Measurements from ENCODE around the gene CCDC149. TPM values are rescaled to one million over a fixed set of nuclear protein-coding genes. Genes with fewer than 3 reads are reported as not detected.

Gene CCDC149
- total RNA-seq, 1 experiment from 2014 or later, result 8.9 TPM

- Mint-ChIP-seq H3K4me3 (ENCODE audit: low read depth, unreplicated experiment) (no peak overlapping the region), H3K9me3 (ENCODE audit: low read depth, unreplicated experiment) (no peaks in the 10 kb centered on the region), H3K4me1 (ENCODE audit: low read depth, unreplicated experiment) (peaks cover 20% of the 10 kb centered on the region), H3K36me3 (ENCODE audit: insufficient read depth, unreplicated experiment) (no peaks in the 10 kb centered on the region), H3K27ac (ENCODE audit: unreplicated experiment) (peak overlapping the region; percentile 42), H3K27me3 (ENCODE audit: unreplicated experiment) (no peaks in the 10 kb centered on the region)
- no TSS peak for BruUV-seq (replicated peaks)
- TF ChIP-seq, protein P1, sequence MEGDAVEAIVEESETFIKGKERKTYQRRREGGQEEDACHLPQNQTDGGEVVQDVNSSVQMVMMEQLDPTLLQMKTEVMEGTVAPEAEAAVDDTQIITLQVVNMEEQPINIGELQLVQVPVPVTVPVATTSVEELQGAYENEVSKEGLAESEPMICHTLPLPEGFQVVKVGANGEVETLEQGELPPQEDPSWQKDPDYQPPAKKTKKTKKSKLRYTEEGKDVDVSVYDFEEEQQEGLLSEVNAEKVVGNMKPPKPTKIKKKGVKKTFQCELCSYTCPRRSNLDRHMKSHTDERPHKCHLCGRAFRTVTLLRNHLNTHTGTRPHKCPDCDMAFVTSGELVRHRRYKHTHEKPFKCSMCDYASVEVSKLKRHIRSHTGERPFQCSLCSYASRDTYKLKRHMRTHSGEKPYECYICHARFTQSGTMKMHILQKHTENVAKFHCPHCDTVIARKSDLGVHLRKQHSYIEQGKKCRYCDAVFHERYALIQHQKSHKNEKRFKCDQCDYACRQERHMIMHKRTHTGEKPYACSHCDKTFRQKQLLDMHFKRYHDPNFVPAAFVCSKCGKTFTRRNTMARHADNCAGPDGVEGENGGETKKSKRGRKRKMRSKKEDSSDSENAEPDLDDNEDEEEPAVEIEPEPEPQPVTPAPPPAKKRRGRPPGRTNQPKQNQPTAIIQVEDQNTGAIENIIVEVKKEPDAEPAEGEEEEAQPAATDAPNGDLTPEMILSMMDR (IDR thresholded peaks at IDR 0.05; ENCODE audit: unreplicated experiment), result no peak
- DNase-seq, result no peak
- intact Hi-C loops (cut with micrococcal nuclease; ENCODE audit: unreplicated experiment), result no loop called here
- CTCF ChIA-PET, result interaction anchor here (0.6 to 1.0 kb wide), 2 partner anchors 9 to 69 kb away, joined by 3 read pairs; no protein-coding TSS in a partner anchor
Measured at GRCh38 chr4:24764345-24764744, 148.5 kb downstream of the CCDC149 start.

DNA sequence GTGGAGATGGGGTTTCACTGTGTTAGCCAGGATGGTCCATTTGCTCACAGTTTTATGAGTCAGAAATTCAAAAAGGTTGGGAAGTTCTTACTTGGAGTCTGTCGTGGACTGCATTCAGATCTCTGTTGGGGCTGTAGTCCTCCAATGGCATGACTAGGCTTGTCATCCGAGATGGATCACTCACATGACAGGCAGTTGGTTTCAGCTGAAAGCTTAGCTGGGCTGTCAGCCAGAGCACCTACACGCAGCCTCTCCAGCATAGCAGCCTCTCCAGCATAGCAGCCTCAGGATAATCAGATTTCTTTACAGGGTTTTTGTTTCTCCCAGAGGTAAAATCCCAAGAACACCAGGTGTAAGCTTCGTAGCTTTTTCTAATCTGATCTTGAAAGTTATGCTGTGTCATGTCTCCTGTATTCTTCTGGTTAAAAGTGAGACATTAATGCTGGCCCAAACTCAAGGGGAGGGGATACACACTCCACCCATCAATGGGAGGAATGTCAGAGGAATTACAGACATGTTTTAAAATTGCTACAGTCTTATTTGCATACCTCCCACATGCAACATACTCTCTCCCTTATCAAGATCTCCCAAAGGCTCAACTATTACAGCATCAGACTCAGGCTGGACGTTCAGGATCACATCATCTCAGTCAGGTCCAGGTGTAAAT is 149.1 kb downstream of the CCDC149 start:
- Mint-ChIP-seq H3K36me3 (ENCODE audit: insufficient read depth, unreplicated experiment) (no peaks in the 10 kb centered on the region), H3K4me3 (ENCODE audit: low read depth, unreplicated experiment) (no peak overlapping the region), H3K4me1 (ENCODE audit: low read depth, unreplicated experiment) (peaks cover 20% of the 10 kb centered on the region), H3K9me3 (ENCODE audit: low read depth, unreplicated experiment) (no peaks in the 10 kb centered on the region), H3K27ac (ENCODE audit: unreplicated experiment) (peak overlapping the region; percentile 42), H3K27me3 (ENCODE audit: unreplicated experiment) (no peaks in the 10 kb centered on the region)
- CTCF ChIA-PET, result interaction anchor here (0.6 to 1.0 kb wide), 2 partner anchors 9 to 48 kb away, joined by 3 read pairs; no protein-coding TSS in a partner anchor
- intact Hi-C loops (cut with micrococcal nuclease; ENCODE audit: unreplicated experiment), result no loop called here
- DNase-seq, result peak; percentile 16
- BruUV-seq (replicated peaks), result TSS peak; percentile 77
- TF ChIP-seq, protein P1 (IDR thresholded peaks at IDR 0.05; ENCODE audit: unreplicated experiment), result no peak

Other genes with a start within 250 kb of the CCDC149 start
- 26.2 and 33.7 TPM in 2 replicates for gene SOD3, start 117.5 kb downstream of the CCDC149 start, total RNA-seq (2022)
- gene LGI2, start 117.9 kb upstream of the CCDC149 start, total RNA-seq (2022), result 0.59 and 0.86 TPM in 2 replicates
- gene SEPSECS, start 247.4 kb upstream of the CCDC149 start, total RNA-seq (2022), result 7.5 and 9.4 TPM in 2 replicates

Measured in Calu3 (cell line).